ENCODE measurements around the gene BOLA1. TPM values are rescaled to one million over a fixed set of nuclear protein-coding genes. Genes with fewer than 3 reads are reported as not detected.

The BOLA1 gene
- total RNA-seq = 7.4 and 7.8 TPM in 2 replicates

GRCh38 chr1:149899460-149900284 is at the start of gene BOLA1:
BOLA1 (plus strand) TSS chr1:149899568; CDS start chr1:149900060, 492 bp downstream.

GRCh38 chr1:149917571-149918144 is 18.3 kb downstream of the BOLA1 start, which contains the start of gene SV2A:
SV2A (minus strand) TSS chr1:149917844; CDS start chr1:149913840, 4,004 bp downstream.

GRCh38 chr1:149927563-149928400 is 28.4 kb downstream of the BOLA1 start, which contains the start of gene SF3B4:
SF3B4 (minus strand) TSS chr1:149927803; CDS start chr1:149927759, 44 bp downstream.

GRCh38 chr1:149936170-149936991 is 37.0 kb downstream of the BOLA1 start, which contains the start of gene MTMR11:
MTMR11 (minus strand) TSS chr1:149936879; CDS start chr1:149936647, 232 bp downstream.

Other genes with a start within 250 kb of the BOLA1 start
- not detected in 2 replicates for gene FCGR1A, start 116.9 kb upstream of the BOLA1 start, total RNA-seq
- gene SV2A, start 18.3 kb downstream of the BOLA1 start, total RNA-seq = 2.6 and 3.0 TPM in 2 replicates
- 8.9 and 10.4 TPM in 2 replicates for gene SF3B4, start 28.2 kb downstream of the BOLA1 start, total RNA-seq
- 0.22 and 0.34 TPM in 2 replicates for gene MTMR11, start 37.3 kb downstream of the BOLA1 start, total RNA-seq
- 11.4 and 11.8 TPM in 2 replicates for gene OTUD7B, start 111.2 kb downstream of the BOLA1 start, total RNA-seq
- gene VPS45, start 168.2 kb downstream of the BOLA1 start, total RNA-seq = 22.9 and 23.4 TPM in 2 replicates